MV-4-11 (cell line): ENCODE measurements around the gene SOX3.

Experiments used
- DNase-seq: peaks from one replicate; lab custom pipeline; 2025; lab: John Stamatoyannopoulos, UW

The SOX3 gene

GRCh38 chrX:140495739-140496138 lies 9.1 kb downstream of the SOX3 start:
- no peak for DNase-seq

GRCh38 chrX:140492066-140492994 lies 12.5 kb downstream of the SOX3 start:
- no peak for DNase-seq

GRCh38 chrX:140480765-140481164 lies 24.1 kb downstream of the SOX3 start:
- no peak for DNase-seq

GRCh38 chrX:140477987-140478386 lies 26.9 kb downstream of the SOX3 start:
- no peak for DNase-seq

GRCh38 chrX:140475025-140475424 lies 29.8 kb downstream of the SOX3 start:
- DNase-seq, result no peak

DNA sequence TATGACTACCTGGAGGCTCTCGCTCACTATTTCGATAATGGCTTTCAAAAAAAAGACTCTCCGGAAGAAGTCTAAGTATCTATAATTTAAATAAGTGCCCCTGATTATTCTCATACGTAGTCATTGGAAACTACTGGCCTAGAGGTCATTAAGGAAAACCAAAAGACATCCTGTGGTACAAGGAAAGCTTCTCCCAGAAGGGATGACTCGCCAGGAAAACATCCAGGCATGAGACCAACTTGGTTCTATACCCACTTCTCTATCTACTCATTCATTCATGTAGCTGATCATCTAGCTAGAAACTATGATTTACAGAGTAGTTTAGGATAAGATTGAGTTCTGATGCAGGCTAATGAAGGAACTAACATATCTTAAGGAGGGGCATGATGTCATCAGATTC lies 37.7 kb downstream of the SOX3 start:
- no peak for DNase-seq
